Measurements from ENCODE around the gene SOBP.
A peak's percentile ranks its signal among the peaks of the same experiment; 100 is the strongest.

Gene SOBP

GRCh38 chr6:107576852-107577251, 86.9 kb downstream of the SOBP start:
- H3K4me3 ChIP-seq (ENCODE audit: low read depth, low read length), result no peak overlapping the region
- peak; percentile 29 for DNase-seq (ENCODE audit: low read depth, low spot score)
- in situ Hi-C loops (cut with HindIII; ENCODE audit: low sequenced_read_pairs), result no loop called here
- TF ChIP-seq CTCF (IDR thresholded peaks at IDR 0.05; ENCODE audit: low read depth, low read length), result no peak

- TF ChIP-seq CTCF (IDR thresholded peaks at IDR 0.05; ENCODE audit: low read depth, low read length), result no peak
- no peak overlapping the region for H3K4me3 ChIP-seq (ENCODE audit: low read depth, low read length)
- in situ Hi-C loops (cut with HindIII; ENCODE audit: low sequenced_read_pairs), result no loop called here
Measured at GRCh38 chr6:107578642-107579341, 88.9 kb downstream of the SOBP start.

GRCh38 chr6:107579456-107580056, 89.6 kb downstream of the SOBP start:
- DNase-seq (ENCODE audit: low read depth, low spot score), result no peak
- no peak for TF ChIP-seq CTCF (IDR thresholded peaks at IDR 0.05; ENCODE audit: low read depth, low read length)
- H3K4me3 ChIP-seq (ENCODE audit: low read depth, low read length), result no peak overlapping the region
- in situ Hi-C loops (cut with HindIII; ENCODE audit: low sequenced_read_pairs), result no loop called here

More at GRCh38 chr6:107578642-107579341, 88.9 kb downstream of the SOBP start:
- DNase-seq (ENCODE audit: low read depth, low spot score), result no peak

GRCh38 chr6:107582086-107582485, 92.2 kb downstream of the SOBP start:
- TF ChIP-seq CTCF (IDR thresholded peaks at IDR 0.05; ENCODE audit: low read depth, low read length), result no peak
- in situ Hi-C loops (cut with HindIII; ENCODE audit: low sequenced_read_pairs), result no loop called here
- no peak for DNase-seq (ENCODE audit: low read depth, low spot score)
- H3K4me3 ChIP-seq (ENCODE audit: low read depth, low read length), result no peak overlapping the region

GRCh38 chr6:107584726-107585125, 94.8 kb downstream of the SOBP start:
- in situ Hi-C loops (cut with HindIII; ENCODE audit: low sequenced_read_pairs), result no loop called here
- no peak overlapping the region for H3K4me3 ChIP-seq (ENCODE audit: low read depth, low read length)
- TF ChIP-seq CTCF (IDR thresholded peaks at IDR 0.05; ENCODE audit: low read depth, low read length), result no peak
- DNase-seq (ENCODE audit: low read depth, low spot score), result no peak

- H3K4me3 ChIP-seq (ENCODE audit: low read depth, low read length), result no peak overlapping the region
- DNase-seq (ENCODE audit: low read depth, low spot score), result no peak
- in situ Hi-C loops (cut with HindIII; ENCODE audit: low sequenced_read_pairs), result no loop called here
- TF ChIP-seq CTCF (IDR thresholded peaks at IDR 0.05; ENCODE audit: low read depth, low read length), result no peak
Measured at GRCh38 chr6:107585815-107586435, 96.0 kb downstream of the SOBP start.

Data from astrocyte of the spinal cord (primary cell).